Cardiac atrium fibroblast (primary cell): ENCODE results near the gene UNC93A. TPM values are rescaled to one million over a fixed set of nuclear protein-coding genes. Genes with fewer than 3 reads are reported as not detected.

Experiments used
- total RNA-seq: library from RNA; depleted of rRNA; stranded (reverse); fragments of >200 nt; gene quantifications from 2 replicates; pipeline ENCODE4 v1.2.3, GENCODE V29; 2015

UNC93A gene
- total RNA-seq = not detected in 2 replicates

GRCh38 chr6:167290786-167291622, at the start of gene UNC93A:
Gene UNC93A (plus strand): TSS chr6:167291315. CDS start chr6:167291490, 175 bp downstream.

Other genes starting within 250 kb of the UNC93A start
- not detected in 2 replicates for gene CCR6, start 168.2 kb upstream of the UNC93A start, total RNA-seq
- not detected in 2 replicates for gene GPR31, start 133.3 kb upstream of the UNC93A start, total RNA-seq
- gene TTLL2, start 33.8 kb downstream of the UNC93A start, total RNA-seq = not detected in 2 replicates